Measurements from ENCODE around the gene TEX35.

- no peak for TF ChIP-seq CTCF (IDR thresholded peaks at IDR 0.05)
- no peak for TF ChIP-seq POLR2A (IDR thresholded peaks at IDR 0.05)
Observed at GRCh38 chr1:178565586-178565985, 52.7 kb downstream of the TEX35 start.

All from ovary (tissue), 3 donors.